ENCODE data around the gene OR9Q2.

The OR9Q2 gene

GRCh38 chr11:58188770-58189169, at the start of gene OR9Q2:
Gene OR9Q2, plus strand, starts transcription at chr11:58189070. Its CDS starts 1,421 bp downstream, at chr11:58190491.
- no peak for TF ChIP-seq CTCF (IDR thresholded peaks at IDR 0.05; ENCODE audit: low read length, missing control alignments)
- no peak for DNase-seq (ENCODE audit: low read depth)
- no peak within 1 kb of the TSS for H3K4me3 ChIP-seq (replicated peaks; ENCODE audit: low read depth, low read length)

DNA sequence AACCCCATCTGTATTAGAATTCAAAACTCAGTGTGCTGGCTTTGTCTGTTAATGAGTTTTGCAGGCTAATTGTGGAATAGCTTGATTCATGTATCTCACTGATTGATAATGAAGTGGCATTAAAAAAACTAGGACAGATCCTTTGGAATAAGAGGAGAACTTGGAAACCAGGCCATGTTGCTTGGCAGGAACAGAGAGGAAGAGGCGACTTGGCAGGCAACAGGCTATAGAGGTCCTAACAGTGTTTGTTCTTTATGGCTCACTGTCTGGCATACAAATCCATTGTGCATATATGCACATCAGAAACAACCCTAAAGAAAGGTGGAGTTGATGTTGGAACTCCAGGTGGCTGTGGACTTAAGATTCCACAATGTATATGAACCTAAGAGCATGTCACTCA, 46.1 kb upstream of the OR9Q2 start:
- H3K4me3 ChIP-seq (replicated peaks; ENCODE audit: low read depth, low read length): no peak overlapping the region
- TF ChIP-seq CTCF (IDR thresholded peaks at IDR 0.05; ENCODE audit: low read length, missing control alignments): no peak
- no peak for DNase-seq (ENCODE audit: low read depth)

- DNase-seq (ENCODE audit: low read depth): no peak
- H3K4me3 ChIP-seq (replicated peaks; ENCODE audit: low read depth, low read length): no peak overlapping the region
- no peak for TF ChIP-seq CTCF (IDR thresholded peaks at IDR 0.05; ENCODE audit: low read length, missing control alignments)
These were observed 36.1 kb upstream of the OR9Q2 start for GRCh38 chr11:58152781-58153180.

DNA sequence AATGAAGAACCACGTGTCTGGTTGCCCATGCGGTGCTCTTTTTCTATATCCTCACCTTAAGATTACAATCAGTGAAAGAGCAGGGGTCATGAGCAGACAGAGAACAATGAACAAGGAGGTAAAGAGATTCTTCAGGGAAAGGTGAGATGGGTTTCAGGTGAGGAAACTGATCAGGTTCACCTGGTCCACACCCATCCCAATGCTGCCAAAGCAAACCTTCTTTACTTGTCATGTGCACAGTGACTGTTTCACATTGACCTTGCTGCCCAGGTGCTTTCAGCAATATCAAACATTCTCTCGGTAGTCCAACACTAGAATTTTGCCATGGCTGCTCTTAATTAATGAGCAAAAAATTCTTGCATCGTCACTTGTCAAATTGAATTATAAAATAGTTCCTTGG, 24.5 kb upstream of the OR9Q2 start:
- no peak for TF ChIP-seq CTCF (IDR thresholded peaks at IDR 0.05; ENCODE audit: low read length, missing control alignments)
- DNase-seq (ENCODE audit: low read depth): no peak
- no peak overlapping the region for H3K4me3 ChIP-seq (replicated peaks; ENCODE audit: low read depth, low read length)

- H3K4me3 ChIP-seq (replicated peaks; ENCODE audit: low read depth, low read length): no peak overlapping the region
- no peak for DNase-seq (ENCODE audit: low read depth)
- TF ChIP-seq CTCF (IDR thresholded peaks at IDR 0.05; ENCODE audit: low read length, missing control alignments): no peak
These were observed 23.9 kb upstream of the OR9Q2 start for GRCh38 chr11:58164990-58165389.

GRCh38 chr11:58165504-58166106, 23.3 kb upstream of the OR9Q2 start:
- H3K4me3 ChIP-seq (replicated peaks; ENCODE audit: low read depth, low read length): no peak overlapping the region
- TF ChIP-seq CTCF (IDR thresholded peaks at IDR 0.05; ENCODE audit: low read length, missing control alignments): no peak
- DNase-seq (ENCODE audit: low read depth): no peak

DNA sequence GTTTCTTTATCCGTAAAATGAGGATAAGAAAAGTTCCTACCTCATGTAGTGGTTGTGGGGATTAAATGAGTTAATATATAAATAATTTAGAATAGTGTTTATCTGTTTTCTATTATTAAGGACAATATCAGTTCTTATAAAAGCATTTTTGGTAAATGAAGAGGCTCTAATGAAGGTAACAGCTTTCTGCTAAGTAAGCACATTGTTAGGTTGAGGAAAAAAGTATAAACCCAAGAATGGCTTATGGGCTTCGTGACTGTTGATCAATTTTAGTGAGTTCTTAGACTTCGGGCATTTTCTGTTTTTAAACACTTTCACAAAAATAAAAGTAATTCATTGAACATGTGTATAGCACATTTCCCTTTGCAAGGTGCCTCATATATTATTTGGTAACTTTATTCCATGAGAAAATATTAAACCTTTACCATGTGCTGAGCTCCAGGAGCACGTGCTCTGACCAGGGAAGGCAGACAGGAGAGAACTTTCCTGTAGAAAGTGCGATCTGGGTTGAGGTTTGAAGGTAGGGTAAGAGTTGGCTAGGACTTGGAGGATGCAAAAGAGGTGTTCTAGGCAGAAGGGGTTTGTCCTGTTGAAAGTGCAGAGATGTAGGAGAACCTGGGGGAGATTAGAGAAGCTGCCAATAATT, 11.3 kb upstream of the OR9Q2 start:
- TF ChIP-seq CTCF (IDR thresholded peaks at IDR 0.05; ENCODE audit: low read length, missing control alignments): no peak
- H3K4me3 ChIP-seq (replicated peaks; ENCODE audit: low read depth, low read length): no peak overlapping the region
- no peak for DNase-seq (ENCODE audit: low read depth)
